RWPE1 (cell line): ENCODE results near the gene SEL1L3.

ENCODE experiments used
- CTCF ChIA-PET: fragments of 350-600 bp; sonication (Branson Sonifier 250); formaldehyde crosslinking; extraction: SDS; loops from one replicate; lab custom pipeline; 2021; lab: Yijun Ruan, JAX
- POLR2A ChIA-PET: fragments of 400-600 bp; formaldehyde crosslinking; extraction: SDS; loops from one replicate; lab custom pipeline; 2020; ENCODE audit warnings: antibody characterized with exemption; ENCODE audit not compliant: low non-redundant PET; lab: Yijun Ruan, JAX
- DNase-seq: peaks from one replicate; pipeline ENCODE4 v3.0.0; 2012; ENCODE audit warnings: low spot score
- H3K27ac ChIP-seq: fragments of 450-650 bp; 2 replicates; pipeline ENCODE4 v1.5.1; 2017
- CTCF ChIP-seq: fragments of 450-650 bp; conservative IDR thresholded peaks from 2 replicates; pipeline ENCODE4 v1.5.1; 2017; ENCODE audit warnings: low read depth, mild to moderate bottlenecking

Gene SEL1L3

DNA sequence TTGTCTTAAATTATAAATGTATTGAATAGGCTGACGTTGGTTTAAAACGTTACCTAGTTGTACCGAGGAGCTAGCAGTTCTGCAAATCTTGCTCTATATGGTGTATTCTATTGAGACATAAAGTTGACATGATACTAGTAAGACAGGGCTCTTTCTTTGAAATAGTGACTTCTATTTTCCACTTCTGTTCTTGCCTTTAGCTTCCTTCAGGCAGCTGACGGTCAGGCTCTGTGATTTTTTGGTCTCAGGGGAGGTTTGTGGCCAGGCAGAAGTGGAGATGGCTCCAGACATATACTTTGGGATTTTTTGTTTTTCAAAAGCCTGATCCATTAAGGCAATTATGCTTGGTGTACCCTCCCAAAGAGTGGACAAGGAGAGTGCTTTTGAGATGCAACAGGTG is 111.9 kb downstream of the SEL1L3 start:
- POLR2A ChIA-PET: no interaction called here
- no peak overlapping the region for H3K27ac ChIP-seq
- DNase-seq: no peak
- CTCF ChIA-PET: interaction anchor here (0.7 to 1.1 kb wide), 2 partner anchors 198 to 311 kb away, joined by 4 to 5 read pairs; no protein-coding TSS in a partner anchor
- TF ChIP-seq CTCF: no peak

GRCh38 chr4:25749150-25749794 is 113.5 kb downstream of the SEL1L3 start:
- ChIA-PET CTCF (no interaction called here), POLR2A (no interaction called here)
- no peak for TF ChIP-seq CTCF
- DNase-seq: no peak
- no peak overlapping the region for H3K27ac ChIP-seq

GRCh38 chr4:25743971-25744370 is 118.8 kb downstream of the SEL1L3 start:
- ChIA-PET POLR2A (no interaction called here), CTCF (no interaction called here)
- H3K27ac ChIP-seq: no peak overlapping the region
- DNase-seq: no peak
- no peak for TF ChIP-seq CTCF

- no peak for TF ChIP-seq CTCF
- CTCF ChIA-PET: no interaction called here
- POLR2A ChIA-PET: no interaction called here
Observed at GRCh38 chr4:25729564-25729963, 133.2 kb downstream of the SEL1L3 start.

DNA sequence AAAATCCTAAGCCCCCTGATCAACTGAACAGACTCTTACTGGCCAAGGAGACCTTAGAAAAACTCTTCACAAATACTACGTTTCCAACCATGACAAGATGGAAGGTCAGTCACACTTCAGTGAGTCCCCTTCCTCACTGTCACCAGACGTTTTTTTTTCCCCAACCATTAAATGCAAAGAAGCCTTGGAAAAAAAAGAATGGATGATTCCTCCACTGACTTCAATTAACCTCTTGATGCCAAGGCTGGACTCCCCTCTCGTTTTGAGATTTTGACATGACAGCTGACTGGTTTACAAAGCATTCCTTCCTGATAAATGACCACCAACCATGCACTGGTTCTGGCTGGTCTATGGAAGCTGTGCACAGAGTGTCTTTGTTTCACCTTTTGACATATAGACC is 133.9 kb downstream of the SEL1L3 start:
- no peak for TF ChIP-seq CTCF
- no peak overlapping the region for H3K27ac ChIP-seq
- POLR2A ChIA-PET: no interaction called here
- no peak for DNase-seq
- CTCF ChIA-PET: no interaction called here

More at GRCh38 chr4:25729564-25729963, 133.2 kb downstream of the SEL1L3 start:
- no peak overlapping the region for H3K27ac ChIP-seq
- no peak for DNase-seq

GRCh38 chr4:25727711-25728493 is 134.9 kb downstream of the SEL1L3 start:
- no peak for TF ChIP-seq CTCF
- H3K27ac ChIP-seq: no peak overlapping the region
- ChIA-PET POLR2A (no interaction called here), CTCF (no interaction called here)
- DNase-seq: no peak
